CD14-positive monocyte (primary cell): Measurements from ENCODE around the gene PLXNA1. TPM values are rescaled to one million over a fixed set of nuclear protein-coding genes. Genes with fewer than 3 reads are reported as not detected.

Source experiments
- DNase-seq, 3 donors: peaks; one replicate each; pipeline ENCODE4 v3.0.0-alpha.2; 2011 to 2022
- H2AFZ ChIP-seq: 2 replicates; pipeline ENCODE4 v1.6.0; 2012; ENCODE audit warnings: mild to moderate bottlenecking, low read depth, low read length, inconsistent platforms; ENCODE audit not compliant: insufficient read depth, poor library complexity, severe bottlenecking
- H3K27ac ChIP-seq, 2 donors: 1 replicate in 1 of 2; 2 replicates in 1 of 2; pipeline ENCODE4 v1.5.1; 2012 to 2013; ENCODE audit warnings: low read length in 2 of 2, control low read depth in 1 of 2, inconsistent platforms in 1 of 2, low read depth in 1 of 2, mild to moderate bottlenecking in 1 of 2
- H3K27me3 ChIP-seq, 2 donors: one replicate each; pipeline versions ENCODE4 v1.6.0 to v1.6.1; 2011 to 2013; ENCODE audit warnings: low read length in 2 of 2; ENCODE audit not compliant: control insufficient read depth in 2 of 2, insufficient read depth in 2 of 2
- H3K36me3 ChIP-seq, 2 donors: replicated peaks in 1 of 2; 1 replicate in 1 of 2; 2 replicates in 1 of 2; pipeline versions ENCODE4 v1.5.1 to v1.6.1; 2012 to 2013; ENCODE audit warnings: low read length in 2 of 2, control low read depth in 1 of 2, inconsistent platforms in 1 of 2, mild to moderate bottlenecking in 1 of 2; ENCODE audit not compliant: insufficient read depth in 2 of 2, control insufficient read depth in 1 of 2
- H3K4me1 ChIP-seq, 2 donors: 1 replicate in 1 of 2; 2 replicates in 1 of 2; pipeline versions ENCODE4 v1.5.1 to v1.6.1; 2012 to 2013; ENCODE audit warnings: low read length in 2 of 2, control low read depth in 1 of 2, inconsistent platforms in 1 of 2, mild to moderate bottlenecking in 1 of 2, moderate library complexity in 1 of 2; ENCODE audit not compliant: insufficient read depth in 2 of 2, control insufficient read depth in 1 of 2
- H3K4me2 ChIP-seq: replicated peaks from 2 replicates; pipeline ENCODE3; 2012; ENCODE audit warnings: low read length, moderate library complexity, mild to moderate bottlenecking; ENCODE audit not compliant: poor library complexity, severe bottlenecking; ENCODE audit errors: extremely low read depth
- H3K4me3 ChIP-seq, 3 experiments: fragments of 200-600 bp in 1 of 3; sonication (generic) in 1 of 3; replicated peaks in 1 of 3; 1 replicate in 2 of 3; 2 replicates in 1 of 3; pipeline ENCODE4 v1.5.1; 2011 to 2013; ENCODE audit warnings: low read length in 3 of 3, mild to moderate bottlenecking in 3 of 3, control low read depth in 2 of 3, low read depth in 2 of 3, inconsistent platforms in 1 of 3, moderate library complexity in 1 of 3
- H3K79me2 ChIP-seq: 2 replicates; pipeline ENCODE4 v1.6.0; 2012; ENCODE audit warnings: mild to moderate bottlenecking, control low read depth, inconsistent platforms, low read length, moderate library complexity; ENCODE audit not compliant: insufficient read depth
- H3K9ac ChIP-seq: 2 replicates; pipeline ENCODE4 v1.6.0; 2017; ENCODE audit warnings: low read length, mild to moderate bottlenecking; ENCODE audit not compliant: insufficient read depth, poor library complexity, severe bottlenecking
- H3K9me3 ChIP-seq, 2 donors: replicated peaks in 1 of 2; 1 replicate in 1 of 2; 2 replicates in 1 of 2; pipeline versions ENCODE4 v1.5.1 to v1.6.1; 2012 to 2013; ENCODE audit warnings: low read length in 2 of 2, control low read depth in 1 of 2; ENCODE audit not compliant: control insufficient read depth in 1 of 2, insufficient read depth in 1 of 2
- H4K20me1 ChIP-seq: 2 replicates; pipeline ENCODE4 v1.6.0; 2012; ENCODE audit warnings: mild to moderate bottlenecking, low read length, control low read depth, moderate library complexity; ENCODE audit not compliant: insufficient read depth
- H3K27ac Mint-ChIP-seq, 7 donors: one replicate each; pipeline ENCODE4 v1.8.0; 2020; ENCODE audit warnings: mild to moderate bottlenecking in 7 of 7, mixed read lengths in 7 of 7, moderate library complexity in 6 of 7, inconsistent platforms in 2 of 7
- H3K27me3 Mint-ChIP-seq, 3 donors: one replicate each; pipeline ENCODE4 v1.8.0; 2021 to 2022; ENCODE audit warnings: low read depth in 3 of 3, mild to moderate bottlenecking in 3 of 3, mixed read lengths in 3 of 3, moderate library complexity in 3 of 3, inconsistent platforms in 1 of 3
- H3K36me3 Mint-ChIP-seq, 2 donors: one replicate each; pipeline ENCODE4 v1.8.0; 2020; ENCODE audit warnings: mixed read lengths in 2 of 2, inconsistent platforms in 1 of 2, mild to moderate bottlenecking in 1 of 2
- H3K4me1 Mint-ChIP-seq: one replicate; pipeline ENCODE4 v1.8.0; 2020; ENCODE audit warnings: mild to moderate bottlenecking, mixed read lengths
- H3K4me3 Mint-ChIP-seq, 2 donors: one replicate each; pipeline ENCODE4 v1.8.0; 2020; ENCODE audit warnings: mild to moderate bottlenecking in 2 of 2, mixed read lengths in 2 of 2, moderate library complexity in 1 of 2
- H3K9me3 Mint-ChIP-seq, 7 donors: one replicate each; pipeline ENCODE4 v1.8.0; 2020 to 2022; ENCODE audit warnings: mixed read lengths in 7 of 7, mild to moderate bottlenecking in 6 of 7, moderate library complexity in 6 of 7, inconsistent platforms in 2 of 7
- CTCF ChIP-seq: fragments of 200-600 bp; IDR thresholded peaks from one replicate; pipeline ENCODE4 v1.8.0; 2022; ENCODE audit warnings: antibody characterized with exemption, mild to moderate bottlenecking
- WGBS: methylation state at CpG from one replicate; pipeline ENCODE4 v1.1.5; 2013; ENCODE audit warnings: missing lambda C conversion rate; ENCODE audit not compliant: insufficient coverage; 5-methylcytosine and 5-hydroxymethylcytosine counted together
- intact Hi-C, 2 donors: fragments of 100-400 bp; cut with micrococcal nuclease; formaldehyde crosslinking; loops; one replicate each; pipeline versions ENCODE4 v1.15.0 to v1.15.1; 2023
- polyA plus RNA-seq, 3 donors: library from polyadenylated mRNA; depleted of rRNA in 1 of 3; unstranded in 2 of 3; stranded (reverse) in 1 of 3; fragments of 300-500 nt in 2 of 3; fragments of >200 nt in 1 of 3; fragmentation: Illumina TruSeq in 2 of 3; gene quantifications; 1 replicate in 2 of 3; 2 replicates in 1 of 3; pipeline ENCODE4 v1.2.3, GENCODE V29; 2012 to 2021

Gene PLXNA1
- polyA plus RNA-seq, 3 donors: 2.7 TPM; not detected in 2

DNA sequence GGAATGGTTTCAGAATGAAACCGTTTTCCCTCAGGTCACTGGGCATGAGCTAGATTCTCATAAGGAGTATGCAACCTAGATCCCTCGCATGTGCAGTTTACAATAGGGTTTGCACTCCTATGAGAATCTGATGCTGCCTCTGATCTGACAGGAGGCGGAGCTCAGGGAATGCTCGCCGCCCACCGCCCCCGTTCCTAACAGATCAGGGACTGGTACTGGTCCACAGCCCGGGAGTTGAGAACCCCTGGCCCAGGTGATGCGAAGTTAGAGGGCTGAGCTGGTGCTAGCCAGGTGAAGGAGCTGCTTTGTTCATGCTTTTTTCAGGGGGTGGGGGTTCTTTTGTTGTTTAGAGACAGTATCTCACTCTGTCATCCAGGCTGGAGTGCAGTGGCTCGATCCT lies 15.5 kb upstream of the PLXNA1 start:
- peaks cover 0 to 3% (median 0%) of the 10 kb centered on the region in 7 donors for H3K9me3 Mint-ChIP-seq

More for the DNA sequence above, 15.5 kb upstream of the PLXNA1 start:
- H3K4me3 ChIP-seq: no peak overlapping the region
- no peaks in the 10 kb centered on the region for H3K79me2 ChIP-seq
- DNase-seq: no peak
- H3K27me3 ChIP-seq: peaks cover 0 to 29% of the 10 kb centered on the region in 2 donors
- TF ChIP-seq CTCF: no peak
- no peak overlapping the region for H2AFZ ChIP-seq
- H4K20me1 ChIP-seq: no peaks in the 10 kb centered on the region
- H3K4me1 ChIP-seq: no peaks in the 10 kb centered on the region
- H3K27ac ChIP-seq: no peak overlapping the region
- intact Hi-C loops: no loop called here
- Mint-ChIP-seq H3K27ac (no peak overlapping the region), H3K27me3 (peaks cover 10 to 54% (median 29%) of the 10 kb centered on the region in 3 donors), H3K4me3 (no peak overlapping the region), H3K36me3 (no peaks in the 10 kb centered on the region), H3K4me1 (no peaks in the 10 kb centered on the region)
- no peaks in the 10 kb centered on the region for H3K9me3 ChIP-seq
- no peak overlapping the region for H3K9ac ChIP-seq
- H3K4me2 ChIP-seq: no peak overlapping the region
- 92% methylated on average over 7 of the region's 10 CpGs for WGBS
- no peaks in the 10 kb centered on the region for H3K36me3 ChIP-seq
